ENCODE data around the gene UBXN7.
"Not testable (repeated sequence)": the region's sequence is repeated elsewhere in the genome, so short reads cannot be mapped to it uniquely, and the experiment has no call there.

Gene UBXN7

DNA sequence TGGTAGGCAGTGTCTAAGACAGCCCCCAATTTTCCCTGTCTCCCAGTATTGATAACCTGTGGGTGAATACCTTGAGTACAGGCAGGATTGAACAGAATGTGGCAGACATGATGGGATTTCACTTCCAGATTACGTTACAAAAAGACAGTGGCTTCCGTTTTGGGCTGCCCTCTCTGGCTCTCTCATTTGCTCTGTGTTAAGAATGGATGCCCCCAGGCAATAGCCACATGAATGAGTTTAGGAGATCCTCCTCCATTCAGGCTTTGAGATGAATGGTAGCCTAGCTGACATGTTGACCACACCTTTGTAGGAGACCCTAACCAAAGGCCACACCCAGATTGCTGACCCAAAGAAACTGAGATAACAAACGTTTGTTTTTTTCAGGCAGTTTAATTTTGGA lies 34.3 kb downstream of the UBXN7 start:
- Histone ChIP-seq H2AFZ (ENCODE audit: low read depth, low read length) (no peak overlapping the region), H3K9ac (ENCODE audit: low read length) (no peak overlapping the region), H3K4me3 (ENCODE audit: low read length) (no peak overlapping the region), H3K9me3 (ENCODE audit: insufficient read depth, low read length) (no peaks in the 10 kb centered on the region), H3K27me3 (ENCODE audit: low read depth, low read length) (no peaks in the 10 kb centered on the region), H4K20me1 (ENCODE audit: insufficient read depth, low read length) (peaks cover 3% of the 10 kb centered on the region; the same call in 1 of the 2 replicates), H3K27ac (ENCODE audit: low read length) (no peak overlapping the region), H3K36me3 (replicated peaks; ENCODE audit: low read depth, low read length) (peaks cover 35% of the 10 kb centered on the region), H3K4me2 (ENCODE audit: low read length) (no peak overlapping the region), H3K79me2 (ENCODE audit: low read length) (0 out of 2 replicates have a peak, but pooled peaks cover 5% of the 10 kb centered on the region), H3K4me1 (ENCODE audit: low read length) (no peaks in the 10 kb centered on the region)
- TF ChIP-seq CTCF (IDR thresholded peaks at IDR 0.05; ENCODE audit: low read depth, low read length) (no peak), EZH2phosphoT487 (IDR thresholded peaks at IDR 0.05; ENCODE audit: low read depth) (no peak)

DNA sequence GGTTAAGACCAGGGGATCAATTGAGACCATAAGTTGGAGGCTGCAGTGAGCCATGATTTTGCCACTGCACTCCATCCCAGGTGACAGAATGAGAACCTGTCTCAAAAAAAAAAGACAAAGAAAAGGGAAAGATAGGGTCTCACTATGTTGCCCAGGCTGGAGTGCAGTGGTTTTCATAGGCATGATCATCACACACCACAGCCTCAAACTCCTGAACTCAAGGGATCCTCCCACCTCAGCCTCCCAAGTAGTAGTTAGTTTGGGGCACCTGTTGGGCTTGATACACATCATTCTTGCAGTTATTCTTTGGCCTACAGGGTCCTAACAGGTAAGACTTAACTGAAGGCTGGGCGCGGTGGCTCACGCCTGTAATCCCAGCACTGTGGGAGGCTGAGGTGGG lies 42.1 kb downstream of the UBXN7 start:
- no peaks in the 10 kb centered on the region for H3K9me3 ChIP-seq (ENCODE audit: insufficient read depth, low read length)
- no peak overlapping the region for H3K4me2 ChIP-seq (ENCODE audit: low read length)
- H3K9ac ChIP-seq (ENCODE audit: low read length) = no peak overlapping the region
- TF ChIP-seq EZH2phosphoT487 (IDR thresholded peaks at IDR 0.05; ENCODE audit: low read depth) = no peak
- no peak for TF ChIP-seq CTCF (IDR thresholded peaks at IDR 0.05; ENCODE audit: low read depth, low read length)
- no peak overlapping the region for H3K27ac ChIP-seq (ENCODE audit: low read length)
- H2AFZ ChIP-seq (ENCODE audit: low read depth, low read length) = no peak overlapping the region
- H3K27me3 ChIP-seq (ENCODE audit: low read depth, low read length) = no peaks in the 10 kb centered on the region
- H3K79me2 ChIP-seq (ENCODE audit: low read length) = no peaks in the 10 kb centered on the region; the same call in none of the 2 replicates
- H3K4me3 ChIP-seq (ENCODE audit: low read length) = no peak overlapping the region
- no peaks in the 10 kb centered on the region; the same call in 1 of the 2 replicates for H4K20me1 ChIP-seq (ENCODE audit: insufficient read depth, low read length)
- H3K4me1 ChIP-seq (ENCODE audit: low read length) = no peaks in the 10 kb centered on the region
- H3K36me3 ChIP-seq (replicated peaks; ENCODE audit: low read depth, low read length) = peaks cover 38% of the 10 kb centered on the region

GRCh38 chr3:196388956-196389355 lies 43.3 kb downstream of the UBXN7 start:
- H3K27ac ChIP-seq (ENCODE audit: low read length) = no peak overlapping the region
- TF ChIP-seq CTCF (IDR thresholded peaks at IDR 0.05; ENCODE audit: low read depth, low read length) = no peak
- no peak for TF ChIP-seq EZH2phosphoT487 (IDR thresholded peaks at IDR 0.05; ENCODE audit: low read depth)

DNA sequence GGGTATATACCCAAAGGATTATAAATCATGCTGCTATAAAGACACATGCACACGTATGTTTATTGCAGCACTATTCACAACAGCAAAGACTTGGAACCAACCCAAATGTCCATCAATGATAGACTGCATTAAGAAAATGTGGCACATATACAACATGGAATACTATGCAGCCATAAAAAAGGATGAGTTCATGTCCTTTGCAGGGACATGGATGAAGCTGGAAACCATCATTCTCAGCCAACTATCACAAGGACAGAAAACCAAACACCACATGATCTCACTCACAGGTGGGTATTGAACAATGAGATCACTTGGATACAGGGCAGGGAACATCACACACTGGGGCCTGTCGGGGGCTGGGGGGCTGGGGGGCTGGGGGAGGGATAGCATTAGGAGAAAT lies 44.3 kb downstream of the UBXN7 start:
- H3K4me2 ChIP-seq (ENCODE audit: low read length); H3K9ac ChIP-seq (ENCODE audit: low read length); H3K4me3 ChIP-seq (ENCODE audit: low read length); H2AFZ ChIP-seq (ENCODE audit: low read depth, low read length); H3K27me3 ChIP-seq (ENCODE audit: low read depth, low read length); H3K79me2 ChIP-seq (ENCODE audit: low read length); H3K4me1 ChIP-seq (ENCODE audit: low read length); H4K20me1 ChIP-seq (ENCODE audit: insufficient read depth, low read length); H3K9me3 ChIP-seq (ENCODE audit: insufficient read depth, low read length); H3K27ac ChIP-seq (ENCODE audit: low read length): not testable (repeated sequence)
- peaks cover 33% of the 10 kb centered on the region for H3K36me3 ChIP-seq (replicated peaks; ENCODE audit: low read depth, low read length)

More at GRCh38 chr3:196388956-196389355, 43.3 kb downstream of the UBXN7 start:
- H3K27me3 ChIP-seq (ENCODE audit: low read depth, low read length) = no peaks in the 10 kb centered on the region
- H3K9ac ChIP-seq (ENCODE audit: low read length) = no peak overlapping the region
- no peak overlapping the region for H3K4me3 ChIP-seq (ENCODE audit: low read length)
- no peaks in the 10 kb centered on the region for H4K20me1 ChIP-seq (ENCODE audit: insufficient read depth, low read length)
- no peaks in the 10 kb centered on the region for H3K9me3 ChIP-seq (ENCODE audit: insufficient read depth, low read length)
- H3K4me1 ChIP-seq (ENCODE audit: low read length) = no peaks in the 10 kb centered on the region
- peaks cover 38% of the 10 kb centered on the region for H3K36me3 ChIP-seq (replicated peaks; ENCODE audit: low read depth, low read length)
- no peaks in the 10 kb centered on the region; the same call in none of the 2 replicates for H3K79me2 ChIP-seq (ENCODE audit: low read length)
- no peak overlapping the region for H3K4me2 ChIP-seq (ENCODE audit: low read length)
- no peak overlapping the region for H2AFZ ChIP-seq (ENCODE audit: low read depth, low read length)

- H4K20me1 ChIP-seq (ENCODE audit: insufficient read depth, low read length); H2AFZ ChIP-seq (ENCODE audit: low read depth, low read length); H3K79me2 ChIP-seq (ENCODE audit: low read length); H3K27me3 ChIP-seq (ENCODE audit: low read depth, low read length); H3K9ac ChIP-seq (ENCODE audit: low read length); H3K4me1 ChIP-seq (ENCODE audit: low read length); H3K4me2 ChIP-seq (ENCODE audit: low read length); H3K4me3 ChIP-seq (ENCODE audit: low read length); H3K27ac ChIP-seq (ENCODE audit: low read length); H3K9me3 ChIP-seq (ENCODE audit: insufficient read depth, low read length): not testable (repeated sequence)
- peaks cover 30% of the 10 kb centered on the region for H3K36me3 ChIP-seq (replicated peaks; ENCODE audit: low read depth, low read length)
Measured at GRCh38 chr3:196386797-196387196, 45.4 kb downstream of the UBXN7 start.

DNA sequence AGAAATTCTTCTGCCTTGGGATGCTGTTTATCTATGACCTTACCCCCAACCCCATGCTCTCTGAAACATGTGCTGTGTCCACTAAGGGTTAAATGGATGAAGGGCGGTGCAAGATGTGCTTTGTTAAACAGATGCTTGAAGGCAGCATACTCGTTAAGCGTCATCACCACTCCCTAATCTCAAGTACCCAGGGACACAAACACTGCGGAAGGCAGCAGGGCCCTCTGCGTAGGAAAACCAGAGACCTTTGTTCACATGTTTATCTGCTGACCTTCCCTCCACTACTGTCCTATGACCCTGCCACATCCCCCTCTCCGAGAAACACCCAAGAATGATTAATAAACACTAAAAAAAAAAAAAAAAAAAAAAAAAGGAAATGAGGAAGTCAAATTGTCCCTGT lies 46.2 kb downstream of the UBXN7 start:
- H3K4me3 ChIP-seq (ENCODE audit: low read length); H3K9me3 ChIP-seq (ENCODE audit: insufficient read depth, low read length): not testable (repeated sequence)

DNA sequence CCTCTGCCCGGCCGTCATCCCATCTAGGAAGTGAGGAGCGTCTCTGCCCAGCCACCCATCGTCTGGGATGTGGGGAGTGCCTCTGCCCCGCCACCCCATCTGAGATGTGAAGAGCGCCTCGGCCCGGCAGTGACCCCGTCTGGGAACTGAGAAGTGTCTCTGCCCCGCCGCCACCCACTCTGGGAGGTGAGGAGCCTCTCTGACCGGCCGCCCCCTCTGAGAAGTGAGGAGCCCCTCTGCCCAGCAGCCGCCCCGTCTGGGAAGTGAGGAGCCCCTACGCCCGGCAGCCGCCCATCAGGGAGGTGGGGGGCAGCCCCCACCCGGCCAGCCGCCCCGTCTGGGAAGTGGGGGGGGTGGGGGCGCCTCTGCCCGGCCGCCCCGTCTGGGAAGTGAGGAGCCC lies 46.8 kb downstream of the UBXN7 start:
- not testable (repeated sequence) for H3K79me2 ChIP-seq (ENCODE audit: low read length); H2AFZ ChIP-seq (ENCODE audit: low read depth, low read length); H3K27ac ChIP-seq (ENCODE audit: low read length); H3K9ac ChIP-seq (ENCODE audit: low read length); H3K27me3 ChIP-seq (ENCODE audit: low read depth, low read length); H3K4me1 ChIP-seq (ENCODE audit: low read length); H4K20me1 ChIP-seq (ENCODE audit: insufficient read depth, low read length); H3K9me3 ChIP-seq (ENCODE audit: insufficient read depth, low read length); H3K4me3 ChIP-seq (ENCODE audit: low read length); H3K4me2 ChIP-seq (ENCODE audit: low read length)
- peaks cover 18% of the 10 kb centered on the region for H3K36me3 ChIP-seq (replicated peaks; ENCODE audit: low read depth, low read length)

More for the DNA sequence above, 46.2 kb downstream of the UBXN7 start:
- peaks cover 24% of the 10 kb centered on the region for H3K36me3 ChIP-seq (replicated peaks; ENCODE audit: low read depth, low read length)
- H3K27ac ChIP-seq (ENCODE audit: low read length); H3K9ac ChIP-seq (ENCODE audit: low read length); H4K20me1 ChIP-seq (ENCODE audit: insufficient read depth, low read length); H3K4me2 ChIP-seq (ENCODE audit: low read length); H3K79me2 ChIP-seq (ENCODE audit: low read length); H2AFZ ChIP-seq (ENCODE audit: low read depth, low read length); H3K27me3 ChIP-seq (ENCODE audit: low read depth, low read length); H3K4me1 ChIP-seq (ENCODE audit: low read length): not testable (repeated sequence)

Data from OCI-LY3 (cell line).